GM12873 (cell line): ENCODE data around the gene ZNF24.

Experiments
- TF ChIP-seq, protein P1 (sequence below): IDR thresholded peaks from 2 replicates; pipeline ENCODE4 v1.5.1; 2012; ENCODE audit warnings: low read depth, mild to moderate bottlenecking, moderate library complexity, low read length, control low read depth; ENCODE audit not compliant: insufficient read depth; ENCODE audit errors: missing control alignments

ZNF24 gene

DNA sequence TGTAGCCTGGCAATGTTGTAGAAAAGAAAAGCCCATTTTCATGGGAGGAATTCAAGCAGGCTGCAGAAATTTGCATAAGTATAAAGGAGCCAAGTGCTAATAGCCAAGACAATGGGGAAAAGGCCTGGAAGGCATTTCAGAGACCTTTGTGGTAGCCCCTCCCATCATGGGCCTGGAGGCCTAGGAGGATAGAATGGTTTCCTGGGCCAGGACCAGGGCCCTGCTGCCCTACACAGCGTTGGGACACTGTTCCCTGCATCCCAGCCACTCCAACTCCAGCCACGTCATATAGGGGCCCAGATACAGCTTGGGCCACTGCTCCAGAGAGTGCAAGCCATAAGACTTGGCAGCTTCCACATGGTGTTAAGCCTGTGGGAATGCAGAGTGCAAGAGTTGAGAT lies 8.1 kb upstream of the ZNF24 start:
- TF ChIP-seq, protein P1, sequence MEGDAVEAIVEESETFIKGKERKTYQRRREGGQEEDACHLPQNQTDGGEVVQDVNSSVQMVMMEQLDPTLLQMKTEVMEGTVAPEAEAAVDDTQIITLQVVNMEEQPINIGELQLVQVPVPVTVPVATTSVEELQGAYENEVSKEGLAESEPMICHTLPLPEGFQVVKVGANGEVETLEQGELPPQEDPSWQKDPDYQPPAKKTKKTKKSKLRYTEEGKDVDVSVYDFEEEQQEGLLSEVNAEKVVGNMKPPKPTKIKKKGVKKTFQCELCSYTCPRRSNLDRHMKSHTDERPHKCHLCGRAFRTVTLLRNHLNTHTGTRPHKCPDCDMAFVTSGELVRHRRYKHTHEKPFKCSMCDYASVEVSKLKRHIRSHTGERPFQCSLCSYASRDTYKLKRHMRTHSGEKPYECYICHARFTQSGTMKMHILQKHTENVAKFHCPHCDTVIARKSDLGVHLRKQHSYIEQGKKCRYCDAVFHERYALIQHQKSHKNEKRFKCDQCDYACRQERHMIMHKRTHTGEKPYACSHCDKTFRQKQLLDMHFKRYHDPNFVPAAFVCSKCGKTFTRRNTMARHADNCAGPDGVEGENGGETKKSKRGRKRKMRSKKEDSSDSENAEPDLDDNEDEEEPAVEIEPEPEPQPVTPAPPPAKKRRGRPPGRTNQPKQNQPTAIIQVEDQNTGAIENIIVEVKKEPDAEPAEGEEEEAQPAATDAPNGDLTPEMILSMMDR = no peak

DNA sequence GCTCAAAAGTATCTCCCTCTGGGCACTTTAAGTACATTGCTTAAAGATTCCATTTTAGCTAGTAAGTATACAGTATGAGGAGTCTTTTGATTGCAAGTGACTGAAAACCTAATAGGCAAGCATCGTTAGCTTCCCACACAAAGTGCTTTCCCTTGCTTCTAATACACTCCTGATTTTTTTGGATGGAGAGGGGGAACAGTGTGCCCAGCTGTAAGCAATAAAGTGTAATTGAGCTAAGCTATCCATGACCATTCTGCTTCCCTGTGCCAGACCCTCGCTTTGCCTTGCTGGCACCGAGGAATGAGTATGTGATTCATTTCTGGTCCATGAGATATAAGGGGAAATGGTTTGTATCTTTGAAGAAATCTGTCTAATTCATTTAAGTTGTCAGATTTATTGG lies 3.8 kb upstream of the ZNF24 start:
- TF ChIP-seq, protein P1 = no peak

DNA sequence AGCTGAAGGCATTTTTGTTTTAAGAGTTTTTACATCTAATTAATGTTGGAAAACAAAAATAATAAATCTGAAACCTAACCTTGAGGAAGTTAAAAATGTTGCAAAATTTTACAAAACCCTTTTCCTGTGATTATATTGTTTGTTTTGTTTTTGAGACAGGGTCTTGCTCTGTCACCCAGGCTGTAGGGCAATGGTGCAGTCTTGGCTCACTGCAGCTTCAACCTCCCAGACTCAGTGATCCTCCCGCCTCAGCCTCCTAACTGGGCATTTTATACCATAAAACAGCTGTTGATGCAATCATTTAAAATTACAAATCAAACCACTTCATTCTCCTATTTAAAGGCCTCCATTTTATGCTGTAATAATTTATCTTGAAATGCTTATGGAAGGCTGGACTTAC lies 1.7 kb upstream of the ZNF24 start:
- TF ChIP-seq, protein P1 = no peak

DNA sequence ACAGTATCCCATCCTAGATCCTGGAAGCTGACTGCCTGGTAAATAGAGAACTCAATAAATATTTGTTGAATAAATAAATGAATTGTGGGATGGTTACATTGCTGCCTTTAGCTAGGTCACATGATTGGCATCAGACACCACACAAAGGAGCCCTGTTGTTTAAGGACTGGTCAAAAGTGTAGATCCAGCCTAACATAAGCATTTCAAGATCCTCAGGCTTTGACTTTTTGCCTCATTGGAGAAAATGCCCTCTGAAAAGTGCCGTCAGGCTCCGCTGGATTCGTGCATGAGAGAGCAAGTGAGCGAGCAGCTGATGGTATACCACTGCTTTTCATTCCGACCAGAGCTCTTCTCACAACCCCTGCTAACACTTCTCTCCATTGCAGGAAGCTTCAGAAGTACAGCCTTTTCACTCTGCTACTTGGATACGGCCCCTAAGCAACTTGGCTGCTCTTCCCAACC lies 1.3 kb upstream of the ZNF24 start:
- TF ChIP-seq, protein P1 = no peak

DNA sequence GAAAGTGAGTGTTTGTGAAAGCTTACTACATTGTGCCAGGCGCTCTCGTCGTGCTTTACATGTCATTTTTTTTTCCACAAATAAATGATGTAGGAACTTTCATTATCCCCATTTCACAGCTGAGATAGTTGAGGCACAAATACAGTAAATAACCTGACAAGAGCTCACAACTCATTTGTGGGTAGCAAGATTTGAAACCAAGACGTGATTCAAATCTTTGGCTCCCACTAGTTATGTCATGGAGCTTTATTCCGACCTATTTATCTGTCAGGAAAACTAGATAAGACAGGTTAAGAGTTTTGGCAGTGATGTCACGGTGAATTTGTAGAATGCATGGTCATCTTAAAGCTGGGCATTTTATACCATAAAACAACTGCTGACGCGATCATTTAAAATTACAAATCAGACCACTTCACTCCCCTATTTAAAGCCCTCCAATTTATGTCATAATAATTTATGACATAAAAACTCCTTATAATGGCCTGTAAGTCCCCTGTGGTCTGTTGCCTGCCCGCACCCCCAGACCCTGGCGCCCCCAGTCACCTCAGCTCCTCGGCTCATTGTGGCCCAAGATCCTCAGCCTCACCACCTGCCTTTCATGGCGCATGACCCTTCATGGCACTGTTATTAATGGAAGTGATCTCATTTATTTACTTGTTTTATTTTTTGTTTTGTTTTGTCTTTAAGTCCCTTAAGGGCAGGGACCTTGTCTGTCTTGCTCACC lies 678 bp upstream of the ZNF24 start:
- TF ChIP-seq, protein P1 = no peak

DNA sequence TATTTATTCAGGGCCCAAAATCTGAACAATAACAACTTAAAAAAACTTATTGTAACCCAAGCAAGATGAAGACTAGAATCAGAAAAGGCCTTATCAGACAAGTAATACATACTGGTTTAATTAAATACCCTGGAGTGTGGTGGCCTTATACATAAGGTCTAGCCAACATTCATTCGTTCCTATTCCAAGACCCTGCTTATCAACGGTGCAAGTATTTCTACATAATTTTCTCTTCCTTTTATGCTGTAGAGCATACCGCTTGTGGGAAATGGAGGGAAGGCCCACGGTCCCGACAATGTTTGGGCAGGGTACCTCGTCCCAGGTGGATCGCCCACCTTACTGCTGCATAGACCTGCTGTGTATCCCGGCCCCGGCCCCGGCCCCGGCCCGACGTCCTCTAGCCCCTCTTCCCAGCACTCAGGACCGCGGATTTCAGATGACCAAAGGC lies 708 bp downstream of the ZNF24 start:
- TF ChIP-seq, protein P1 = no peak

DNA sequence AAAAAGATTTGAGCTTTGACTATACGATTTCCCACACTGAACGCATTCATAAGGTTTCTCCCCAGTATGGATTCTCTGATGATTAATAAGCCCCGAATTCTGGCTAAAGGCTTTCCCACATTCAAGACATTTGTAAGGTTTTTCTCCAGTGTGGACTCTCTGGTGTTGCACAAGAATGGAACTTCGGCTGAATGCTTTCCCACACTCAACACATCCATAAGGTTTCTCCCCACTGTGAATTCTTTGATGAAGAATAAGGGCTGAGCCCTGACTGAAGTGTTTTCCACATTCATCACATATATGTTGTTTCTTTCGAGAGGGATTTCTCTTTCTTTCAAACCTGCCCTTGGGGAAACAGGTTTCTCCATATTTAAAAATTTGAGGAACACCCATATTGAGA lies 6.9 kb downstream of the ZNF24 start:
- TF ChIP-seq, protein P1 = no peak
